ENCODE data around the gene TXNL4A. TPM values are rescaled to one million over a fixed set of nuclear protein-coding genes. Genes with fewer than 3 reads are reported as not detected.

Gene TXNL4A
- polyA plus RNA-seq, 1 of the 3 experiments (the other 2 are of a cell fraction): 158 TPM

GRCh38 chr18:79940126-79940813 is 48.1 kb downstream of the TXNL4A start:
- Histone ChIP-seq H3K27ac (ENCODE audit: low read depth in 2 of 2, low read length in 1 of 2) (no peak overlapping the region), H3K9ac (no peak overlapping the region), H3K79me2 (ENCODE audit: insufficient read depth) (peaks cover 45% of the 10 kb centered on the region; the same call in 1 of the 2 replicates), H4K20me1 (ENCODE audit: insufficient read depth) (0 out of 2 replicates have a peak, but pooled peaks cover 11% of the 10 kb centered on the region), H3K27me3 (ENCODE audit: insufficient read depth) (no peaks in the 10 kb centered on the region), H2AFZ (ENCODE audit: low read depth) (no peak overlapping the region), H3F3A (replicated peaks; ENCODE audit: insufficient read depth) (no peaks in the 10 kb centered on the region), H3K4me3 (ENCODE audit: low read depth in 2 of 2, low read length in 1 of 2) (no peak overlapping the region), H3K9me3 (no peaks in the 10 kb centered on the region), H3K36me3 (replicated peaks in 1 of 2; ENCODE audit: control insufficient read depth in 1 of 2, insufficient read depth in 2 of 2, low read length in 1 of 2) (peaks cover 8 to 25% of the 10 kb centered on the region in 2 experiments), H3K4me1 (ENCODE audit: control insufficient read depth in 1 of 2, insufficient read depth in 2 of 2, low read depth in 1 of 2, low read length in 1 of 2) (no peaks in the 10 kb centered on the region; a peak in 1 of 4 replicates), H3K9me2 (no peaks in the 10 kb centered on the region), H3K4me2 (no peak overlapping the region)
- 97% methylated on average over 18 of the region's 18 CpGs for WGBS (ENCODE audit: low lambda C conversion rate)
- DNase-seq: no peak
- POLR2A ChIA-PET: no interaction called here
- CTCF ChIA-PET: no interaction called here
- TF ChIP-seq RCOR1 (IDR thresholded peaks at IDR 0.05; ENCODE audit: low read length) (no peak), YY1 (IDR thresholded peaks at IDR 0.05; ENCODE audit: low read depth) (no peak), TEAD4 (IDR thresholded peaks at IDR 0.05; ENCODE audit: borderline replicate concordance, insufficient read depth) (no peak), NRF1 (IDR thresholded peaks at IDR 0.05; ENCODE audit: low read depth, low read length) (no peak), MAX (IDR thresholded peaks at IDR 0.05; ENCODE audit: low read depth) (no peak), EP300 (IDR thresholded peaks at IDR 0.05; ENCODE audit: borderline replicate concordance in 1 of 2, low read depth in 1 of 2, low read length in 1 of 2) (no peak), FOXJ3 (CRISPR knock-in tag; IDR thresholded peaks at IDR 0.05) (no peak), FOXM1 (IDR thresholded peaks at IDR 0.05; ENCODE audit: low read depth) (no peak), SMC3 (IDR thresholded peaks at IDR 0.05; ENCODE audit: low read depth, low read length) (no peak), JUND (IDR thresholded peaks at IDR 0.05) (no peak), ZBTB33 (IDR thresholded peaks at IDR 0.05; ENCODE audit: borderline replicate concordance, low read depth) (no peak), POLR2AphosphoS5 (IDR thresholded peaks at IDR 0.05; ENCODE audit: low read depth, low read length) (no peak), TAF1 (IDR thresholded peaks at IDR 0.05; ENCODE audit: borderline replicate concordance, low read depth, low read length) (no peak), CHD2 (IDR thresholded peaks at IDR 0.05; ENCODE audit: low read length, partially characterized antibody) (no peak), EZH2phosphoT487 (IDR thresholded peaks at IDR 0.05; ENCODE audit: borderline replicate concordance, low read depth) (no peak), GABPA (IDR thresholded peaks at IDR 0.05; ENCODE audit: low read depth) (no peak), MEF2A (IDR thresholded peaks at IDR 0.05; ENCODE audit: borderline replicate concordance, low read depth) (no peak), SIN3A (IDR thresholded peaks at IDR 0.05; ENCODE audit: borderline replicate concordance, low read depth, low read length) (no peak)

Measured in SK-N-SH (cell line).